IMR-90 (cell line): ENCODE measurements around the gene CCDC12. TPM values are rescaled to one million over a fixed set of nuclear protein-coding genes. Genes with fewer than 3 reads are reported as not detected.

Experiments used
- ATAC-seq: fragments of 200-7000 bp; cut with Tn5 transposase; 2 replicates; pipeline ENCODE4 v1.9.1; 2020; ENCODE audit warnings: low read depth, mild to moderate bottlenecking, moderate library complexity
- BruUV-seq: library from RNA; stranded (reverse); fragments of 400-500 nt; replicated peaks from 2 replicates; lab custom pipeline; 2021; lab: Mats Ljungman, UMichigan
- CTCF ChIA-PET: fragments of 300-600 bp; formaldehyde crosslinking; extraction: SDS; loops from one replicate; lab custom pipeline; 2021; ENCODE audit warnings: antibody characterized with exemption; lab: Yijun Ruan, JAX
- POLR2A ChIA-PET: fragments of 300-600 bp; sonication (Branson Sonifier 250); formaldehyde crosslinking; loops from one replicate; lab custom pipeline; 2022; ENCODE audit warnings: antibody characterized with exemption; ENCODE audit not compliant: unreplicated experiment; lab: Charles Lee
- DNase-seq: peaks from one replicate; pipeline ENCODE4 v3.0.0; 2013
- H2AFZ ChIP-seq: replicated peaks from 2 replicates; pipeline ENCODE3; 2013; ENCODE audit warnings: low read length, mild to moderate bottlenecking; ENCODE audit not compliant: poor library complexity
- H2AK5ac ChIP-seq: 2 replicates; pipeline ENCODE4 v1.6.1; 2013; ENCODE audit warnings: low read depth, low read length, inconsistent platforms
- H2AK9ac ChIP-seq: replicated peaks from 2 replicates; pipeline ENCODE3; 2013; ENCODE audit warnings: mild to moderate bottlenecking, low read depth, low read length, moderate library complexity; ENCODE audit not compliant: poor library complexity
- H2BK120ac ChIP-seq: 2 replicates; pipeline ENCODE4 v1.6.1; 2013; ENCODE audit warnings: low read depth, low read length, inconsistent platforms
- H2BK15ac ChIP-seq: 3 replicates; pipeline ENCODE4 v1.6.1; 2013; ENCODE audit warnings: low read depth, low read length, inconsistent platforms
- H2BK20ac ChIP-seq: 2 replicates; pipeline ENCODE4 v1.6.1; 2013; ENCODE audit warnings: low read depth, mild to moderate bottlenecking, inconsistent platforms, low read length, moderate library complexity
- H2BK5ac ChIP-seq: 2 replicates; pipeline ENCODE4 v1.6.1; 2013; ENCODE audit warnings: mild to moderate bottlenecking, low read depth, low read length, inconsistent platforms; ENCODE audit not compliant: poor library complexity, severe bottlenecking
- H3K14ac ChIP-seq: replicated peaks from 2 replicates; pipeline ENCODE4 v1.6.1; 2013; ENCODE audit warnings: low read depth, low read length, inconsistent platforms
- H3K18ac ChIP-seq: 2 replicates; pipeline ENCODE4 v1.6.1; 2013; ENCODE audit warnings: low read depth, low read length, control low read depth
- H3K23ac ChIP-seq: 2 replicates; pipeline ENCODE4 v1.6.1; 2013; ENCODE audit warnings: low read depth, low read length, inconsistent platforms
- H3K27ac ChIP-seq: 2 replicates; pipeline ENCODE4 v1.5.1; 2013; ENCODE audit warnings: mild to moderate bottlenecking, control low read depth, low read length; ENCODE audit not compliant: insufficient read depth
- H3K27me3 ChIP-seq: 2 replicates; pipeline ENCODE4 v1.6.1; 2013; ENCODE audit warnings: low read length; ENCODE audit not compliant: control insufficient read depth, insufficient read depth
- H3K36me3 ChIP-seq: 2 replicates; pipeline ENCODE4 v1.6.1; 2013; ENCODE audit warnings: low read length, mixed read lengths; ENCODE audit not compliant: control insufficient read depth, insufficient read depth
- H3K4ac ChIP-seq: 2 replicates; pipeline ENCODE4 v1.6.1; 2013; ENCODE audit warnings: low read depth, low read length, inconsistent platforms
- H3K4me1 ChIP-seq: 2 replicates; pipeline ENCODE4 v1.6.1; 2013; ENCODE audit warnings: low read length, mixed read lengths; ENCODE audit not compliant: control insufficient read depth, insufficient read depth
- H3K4me2 ChIP-seq: 2 replicates; pipeline ENCODE4 v1.6.1; 2013; ENCODE audit warnings: low read depth, mild to moderate bottlenecking, control low read depth, low read length, moderate library complexity
- H3K4me3 ChIP-seq: 2 replicates; pipeline ENCODE4 v1.5.1; 2013; ENCODE audit warnings: low read depth, mild to moderate bottlenecking, control low read depth, low read length, moderate library complexity; ENCODE audit not compliant: insufficient read depth
- H3K56ac ChIP-seq: 2 replicates; pipeline ENCODE4 v1.6.1; 2013; ENCODE audit warnings: low read length, inconsistent platforms; ENCODE audit not compliant: insufficient read depth; ENCODE audit errors: extremely low read depth
- H3K79me1 ChIP-seq, 2 experiments: 2 replicates each; pipeline ENCODE4 v1.6.1; 2013; ENCODE audit warnings: low read length in 2 of 2, inconsistent platforms in 1 of 2, low read depth in 1 of 2
- H3K9ac ChIP-seq: 2 replicates; pipeline ENCODE4 v1.6.1; 2013; ENCODE audit warnings: low read depth, low read length, control low read depth
- H3K9me1 ChIP-seq: 2 replicates; pipeline ENCODE4 v1.6.1; 2013; ENCODE audit warnings: low read length, inconsistent platforms; ENCODE audit not compliant: insufficient read depth
- H3K9me3 ChIP-seq: 2 replicates; pipeline ENCODE4 v1.6.1; 2013; ENCODE audit warnings: low read length; ENCODE audit not compliant: control insufficient read depth, insufficient read depth
- H4K20me1 ChIP-seq: 2 replicates; pipeline ENCODE4 v1.6.1; 2013; ENCODE audit warnings: low read length, inconsistent platforms; ENCODE audit not compliant: insufficient read depth
- H4K5ac ChIP-seq: 2 replicates; pipeline ENCODE4 v1.6.1; 2013; ENCODE audit warnings: mild to moderate bottlenecking, low read depth, low read length, control low read depth
- H4K8ac ChIP-seq, 2 experiments: 2 replicates each; pipeline ENCODE4 v1.6.1; 2013; ENCODE audit warnings: low read depth in 2 of 2, low read length in 2 of 2, control low read depth in 1 of 2, inconsistent platforms in 1 of 2
- H4K91ac ChIP-seq: 2 replicates; pipeline ENCODE4 v1.6.1; 2013; ENCODE audit warnings: low read depth, low read length, inconsistent platforms; ENCODE audit not compliant: insufficient read depth
- CEBPB ChIP-seq: IDR thresholded peaks from 2 replicates; pipeline ENCODE4 v1.6.1; 2012; ENCODE audit warnings: low read depth, low read length, improper control_type of control experiment
- MAFK ChIP-seq: IDR thresholded peaks from 2 replicates; pipeline ENCODE4 v1.6.1; 2012; ENCODE audit warnings: low read depth, low read length, improper control_type of control experiment
- MAZ ChIP-seq: IDR thresholded peaks from 2 replicates; pipeline ENCODE4 v1.6.1; 2012; ENCODE audit warnings: low read depth, mild to moderate bottlenecking, low read length, improper control_type of control experiment, moderate library complexity, borderline replicate concordance
- MXI1 ChIP-seq: IDR thresholded peaks from 2 replicates; pipeline ENCODE4 v1.6.1; 2012; ENCODE audit warnings: low read depth, mild to moderate bottlenecking, low read length, moderate library complexity, borderline replicate concordance
- POLR2A ChIP-seq: IDR thresholded peaks from 2 replicates; pipeline ENCODE4 v1.6.1; 2012; ENCODE audit warnings: mild to moderate bottlenecking, low read depth, low read length
- RCOR1 ChIP-seq: IDR thresholded peaks from 2 replicates; pipeline ENCODE4 v1.6.1; 2012; ENCODE audit warnings: mild to moderate bottlenecking, low read length, improper control_type of control experiment; ENCODE audit not compliant: insufficient replicate concordance
- RFX5 ChIP-seq: IDR thresholded peaks from 2 replicates; pipeline ENCODE4 v1.8.0; 2012; ENCODE audit warnings: low read depth, mild to moderate bottlenecking, low read length, moderate library complexity
- SMC3 ChIP-seq: fragments of 150-350 bp; IDR thresholded peaks from 2 replicates; pipeline ENCODE4 v1.6.1; 2016; ENCODE audit warnings: low read depth, mild to moderate bottlenecking, antibody characterized with exemption, low read length, moderate library complexity
- WGBS, 2 experiments: methylation state at CpG; one replicate each; pipeline versions ENCODE4 v1.1.5 to v1.1.7; 2013; ENCODE audit warnings: missing lambda C conversion rate in 2 of 2; ENCODE audit not compliant: insufficient read length in 1 of 2; ENCODE audit errors: extremely low coverage in 2 of 2; 5-methylcytosine and 5-hydroxymethylcytosine counted together
- dilution Hi-C: fragments of 300-500 bp; cut with HindIII; formaldehyde crosslinking; loops from one replicate; pipeline ENCODE4 v1.14.3; 2018; ENCODE audit warnings: low sequenced_read_pairs; ENCODE audit not compliant: unreplicated experiment
- in situ Hi-C: fragments of 300-500 bp; cut with MboI; formaldehyde crosslinking; loops from 3 replicates; pipeline ENCODE4 v1.14.3; 2019; ENCODE audit warnings: low sequenced_read_pairs, inconsistent platforms, mixed read lengths
- intact Hi-C: fragments of 100-400 bp; cut with micrococcal nuclease; formaldehyde crosslinking; loops from 2 replicates; pipeline ENCODE4 v1.10.0; 2022
- polyA plus RNA-seq, 3 experiments: library from polyadenylated mRNA; depleted of rRNA; stranded (reverse); fragments of >200 nt; gene quantifications; 2 replicates each; pipeline ENCODE4 v1.2.3, GENCODE V29; 2012; ENCODE audit warnings: low replicate concordance in 1 of 3
- total RNA-seq: library from RNA; depleted of rRNA; stranded (reverse); fragments of >200 nt; gene quantifications from 2 replicates; pipeline ENCODE4 v1.2.3, GENCODE V29; 2012

CCDC12 gene
- total and polyA plus RNA-seq, 2 of the 4 experiments (the other 2 are of a cell fraction), result 15.2 to 35.1 TPM

- intact Hi-C loops (no loop called here), dilution Hi-C loops (no loop called here), in situ Hi-C loops (no loop called here)
- Histone ChIP-seq H2AK9ac (no peak overlapping the region), H2BK120ac (no peak overlapping the region), H2BK20ac (no peak overlapping the region), H3K36me3 (peaks cover 14% of the 10 kb centered on the region; the same call in 1 of the 2 replicates), H4K20me1 (peaks cover 95% of the 10 kb centered on the region), H2BK5ac (no peak overlapping the region), H3K27ac (no peak overlapping the region), H3K9me1 (peaks cover 54% of the 10 kb centered on the region), H3K56ac (no peak overlapping the region), H2AFZ (no peak overlapping the region), H3K4me3 (no peak overlapping the region), H3K27me3 (no peaks in the 10 kb centered on the region), H3K14ac (no peak overlapping the region), H3K4me2 (no peak overlapping the region), H4K5ac (no peak overlapping the region), H3K4me1 (peaks cover 22% of the 10 kb centered on the region), H3K9ac (no peak overlapping the region), H2BK15ac (no peak overlapping the region), H4K8ac (no peak overlapping the region), H3K79me1 (peaks cover 63 to 93% of the 10 kb centered on the region in 2 experiments), H3K9me3 (no peaks in the 10 kb centered on the region), H2AK5ac (no peak overlapping the region), H3K23ac (no peak overlapping the region), H3K18ac (no peak overlapping the region), H3K4ac (no peak overlapping the region), H4K91ac (no peak overlapping the region)
- CTCF ChIA-PET, result interaction anchor here (0.6 to 1.1 kb wide), 2 partner anchors 15 to 91 kb away, joined by 3 to 4 read pairs; no protein-coding TSS in a partner anchor
- DNase-seq, result no peak
- no peak for ATAC-seq
- POLR2A ChIA-PET, result no interaction called here
- TF ChIP-seq POLR2A, result no peak
- no peak for TF ChIP-seq RFX5
- TF ChIP-seq RCOR1, result no peak
- no peak for TF ChIP-seq MAZ
- no peak for TF ChIP-seq CEBPB
- no peak for TF ChIP-seq SMC3
- TF ChIP-seq MAFK, result no peak
- no peak for TF ChIP-seq MXI1
- no TSS peak for BruUV-seq
- 100% methylated on average over 1 of the region's 7 CpGs; no CpG with 5 or more reads in 1 of the 2 experiments for WGBS, 2 experiments
Observed at GRCh38 chr3:46950650-46951241, 25.8 kb downstream of the CCDC12 start.
